Caco-2 (cell line): ENCODE results near the gene HNRNPA0. TPM values are rescaled to one million over a fixed set of nuclear protein-coding genes. Genes with fewer than 3 reads are reported as not detected.

Experiments
- Bru-seq: library from RNA; stranded (reverse); fragments of 400-500 nt; gene quantifications from one replicate; lab custom pipeline; 2021; lab: Mats Ljungman, UMichigan
- BruChase-seq, 2 experiments: library from RNA; stranded (reverse); fragments of 400-500 nt; gene quantifications; one replicate each; lab custom pipeline; 2021; lab: Mats Ljungman, UMichigan
- BruUV-seq: library from RNA; stranded (reverse); fragments of 400-500 nt; replicated peaks from 2 replicates; lab custom pipeline; 2021; lab: Mats Ljungman, UMichigan
- CTCF ChIA-PET: fragments of 300-600 bp; sonication (Branson Sonifier 250); formaldehyde crosslinking; loops from one replicate; lab custom pipeline; 2022; ENCODE audit warnings: antibody characterized with exemption; lab: Charles Lee
- POLR2A ChIA-PET: fragments of 300-600 bp; sonication (Branson Sonifier 250); formaldehyde crosslinking; loops from one replicate; lab custom pipeline; 2022; ENCODE audit warnings: antibody characterized with exemption; lab: Charles Lee
- DNase-seq, 2 experiments: peaks; one replicate each; pipeline versions ENCODE4 v3.0.0 to v3.0.0-alpha.2; 2020 to 2022
- H3K27me3 ChIP-seq: replicated peaks from 2 replicates; pipeline ENCODE4 v1.6.0; 2011; ENCODE audit warnings: low read length; ENCODE audit not compliant: control insufficient read depth, insufficient read depth
- H3K36me3 ChIP-seq: 2 replicates; pipeline ENCODE4 v1.5.1; 2011; ENCODE audit warnings: low read length; ENCODE audit not compliant: control insufficient read depth, insufficient read depth
- H3K4me1 ChIP-seq: fragments of 250-450 bp; sonication (Bioruptor Pico); 2 replicates; pipeline ENCODE4 v1.5.1; 2020; ENCODE audit warnings: mild to moderate bottlenecking
- H3K4me3 ChIP-seq: 2 replicates; pipeline ENCODE4 v1.5.1; 2011; ENCODE audit warnings: low read depth, mild to moderate bottlenecking, control low read depth, low read length
- H3K9me3 ChIP-seq: fragments of 250-450 bp; sonication (Bioruptor Pico); 2 replicates; pipeline ENCODE4 v1.5.1; 2020; ENCODE audit warnings: mild to moderate bottlenecking, moderate library complexity
- H3K27ac Mint-ChIP-seq: one replicate; pipeline ENCODE4 v1.8.0; 2022; ENCODE audit warnings: mixed read lengths; ENCODE audit not compliant: unreplicated experiment
- H3K27me3 Mint-ChIP-seq: one replicate; pipeline ENCODE4 v1.8.0; 2022; ENCODE audit warnings: mixed read lengths; ENCODE audit not compliant: insufficient read depth, unreplicated experiment
- H3K36me3 Mint-ChIP-seq: one replicate; pipeline ENCODE4 v1.8.0; 2022; ENCODE audit warnings: mild to moderate bottlenecking, mixed read lengths; ENCODE audit not compliant: insufficient read depth, unreplicated experiment
- H3K4me1 Mint-ChIP-seq: one replicate; pipeline ENCODE4 v1.8.0; 2022; ENCODE audit warnings: low read depth, mixed read lengths; ENCODE audit not compliant: unreplicated experiment
- H3K4me3 Mint-ChIP-seq: one replicate; pipeline ENCODE4 v1.8.0; 2022; ENCODE audit warnings: mild to moderate bottlenecking, moderate library complexity, mixed read lengths; ENCODE audit not compliant: unreplicated experiment
- H3K9me3 Mint-ChIP-seq: one replicate; pipeline ENCODE4 v1.8.0; 2022; ENCODE audit warnings: mixed read lengths; ENCODE audit not compliant: unreplicated experiment
- CTCF ChIP-seq, 2 experiments: fragments of 200-600 bp in 1 of 2; IDR thresholded peaks; 1 replicate in 1 of 2; 2 replicates in 1 of 2; pipeline versions ENCODE4 v1.5.1 to v1.8.0; 2011 to 2022; ENCODE audit warnings: antibody characterized with exemption in 1 of 2, control low read depth in 1 of 2, inconsistent platforms in 1 of 2, low read depth in 1 of 2, low read length in 1 of 2, mild to moderate bottlenecking in 1 of 2, moderate library complexity in 1 of 2; ENCODE audit not compliant: insufficient read depth in 1 of 2, severe bottlenecking in 1 of 2, unreplicated experiment in 1 of 2
- intact Hi-C: fragments of 100-400 bp; cut with micrococcal nuclease; formaldehyde crosslinking; loops from one replicate; pipeline ENCODE4 v1.10.0; 2022; ENCODE audit not compliant: unreplicated experiment
- long read RNA-seq: library from polyadenylated mRNA; stranded (forward); transcript quantifications from one replicate; pipeline ENCODE4 v2.0.0, GENCODE V29; 2022
- total RNA-seq: library from RNA; stranded (reverse); gene quantifications from 2 replicates; pipeline ENCODE4 v1.2.3, GENCODE V29; 2022

The HNRNPA0 gene
- total RNA-seq, result 41.9 and 42.5 TPM in 2 replicates
- percentile 95 among the genes with signal in this experiment for Bru-seq, nascent RNA
- percentile 98 among the genes with signal in this experiment for BruChase-seq, experiment 1, labeled RNA remaining after a 2-hour chase
- percentile 98 among the genes with signal in this experiment for BruChase-seq, experiment 2, labeled RNA remaining after a 6-hour chase
- long read RNA-seq, full-length matches to known transcripts, result 39 of 39 reads
- long read RNA-seq, partial matches to known transcripts, result 0 of 39 reads
- long read RNA-seq, other reads (novel, unspliced or antisense), result 0 of 39 reads

- Histone ChIP-seq H3K4me1 (peaks cover 20% of the 10 kb centered on the region), H3K4me3 (peak within 1 kb of the TSS; percentile 91), H3K36me3 (0 out of 2 replicates have a peak, but pooled peaks cover 1% of the 10 kb centered on the region), H3K27me3 (no peaks in the 10 kb centered on the region), H3K9me3 (no peaks in the 10 kb centered on the region)
- Mint-ChIP-seq H3K4me3 (peak within 1 kb of the TSS; percentile 97), H3K9me3 (no peaks in the 10 kb centered on the region), H3K27ac (peak within 1 kb of the TSS; percentile 100), H3K4me1 (no peaks in the 10 kb centered on the region), H3K36me3 (peaks cover 48% of the 10 kb centered on the region), H3K27me3 (no peaks in the 10 kb centered on the region)
- ChIA-PET CTCF (interaction anchor here (0.9 to 1.5 kb wide), 2 partner anchors 12 to 14 kb away, joined by 5 to 13 read pairs; no protein-coding TSS in a partner anchor), POLR2A (interaction anchor here (0.6 kb wide), 2 partner anchors 57 to 784 kb away, joined by 3 to 5 read pairs; no protein-coding TSS in a partner anchor)
- intact Hi-C loops, result no loop called here
- no peak for TF ChIP-seq CTCF (IDR thresholded peaks at IDR 0.05; ENCODE audit: insufficient read depth in 1 of 2, low read depth in 1 of 2, low read length in 1 of 2, severe bottlenecking in 1 of 2, unreplicated experiment in 1 of 2)
- peak; percentile 97 to 98 for DNase-seq
- BruUV-seq, result no TSS peak
Observed at GRCh38 chr5:137754188-137754960, at the start of gene HNRNPA0. HNRNPA0 (minus strand) TSS chr5:137754363; CDS start chr5:137754066, 297 bp downstream.

GRCh38 chr5:137802282-137803210, 48.4 kb upstream of the HNRNPA0 start:
- BruUV-seq, result no TSS peak
- no peak for TF ChIP-seq CTCF (IDR thresholded peaks at IDR 0.05; ENCODE audit: insufficient read depth in 1 of 2, low read depth in 1 of 2, low read length in 1 of 2, severe bottlenecking in 1 of 2, unreplicated experiment in 1 of 2)
- Mint-ChIP-seq H3K4me3 (no peak overlapping the region), H3K36me3 (no peaks in the 10 kb centered on the region), H3K9me3 (no peaks in the 10 kb centered on the region), H3K27me3 (peaks cover 10% of the 10 kb centered on the region), H3K27ac (no peak overlapping the region), H3K4me1 (no peaks in the 10 kb centered on the region)
- CTCF ChIA-PET, result no interaction called here
- Histone ChIP-seq H3K9me3 (no peaks in the 10 kb centered on the region), H3K4me3 (no peak overlapping the region), H3K4me1 (no peaks in the 10 kb centered on the region), H3K36me3 (no peaks in the 10 kb centered on the region), H3K27me3 (no peaks in the 10 kb centered on the region)
- POLR2A ChIA-PET, result no interaction called here
- no peak for DNase-seq
- intact Hi-C loops, result no loop called here
